H1 (cell line): ENCODE measurements around the gene NBAS. TPM values are rescaled to one million over a fixed set of nuclear protein-coding genes. Genes with fewer than 3 reads are reported as not detected.

Source experiments
- BCL11A ChIP-seq, 2 experiments: IDR thresholded peaks; one replicate each; pipeline ENCODE4 v1.6.1; 2011; ENCODE audit warnings: low read depth in 2 of 2, low read length in 2 of 2, mild to moderate bottlenecking in 2 of 2
- HDAC6 ChIP-seq: IDR thresholded peaks from one replicate; pipeline ENCODE4 v1.7.1; 2012; ENCODE audit warnings: low read depth, mild to moderate bottlenecking, inconsistent platforms, low read length, moderate library complexity
- MAFK ChIP-seq: IDR thresholded peaks from 2 replicates; pipeline ENCODE4 v1.6.1; 2012; ENCODE audit warnings: low read depth, mild to moderate bottlenecking, improper control_type of control experiment, low read length
- polyA plus RNA-seq, 7 experiments: library from polyadenylated mRNA; depleted of rRNA in 3 of 7; stranded (reverse) in 5 of 7; unstranded in 2 of 7; fragments of >200 nt in 5 of 7; fragments of 200-250 nt in 2 of 7; gene quantifications; 1 replicate in 5 of 7; 2 replicates in 1 of 7; 4 replicates in 1 of 7; pipeline versions ENCODE4 v1.2.1 to v1.2.3, GENCODE V29; 2011 to 2013; ENCODE audit warnings: missing spikeins in 2 of 7, mixed read lengths in 2 of 7
- total RNA-seq: library from RNA; stranded (reverse); fragmentation: NEBNext Ultra II Directional; extraction: Animal tissue kit (Norgen Biotek cat#: 25700); gene quantifications from 2 replicates; pipeline ENCODE4 v1.2.1, GENCODE V29; 2021

Gene NBAS
- total and polyA plus RNA-seq, 2 of the 8 experiments (the other 6 are each of a cell fraction or from before 2014, with no cell fraction given), result 19.6 to 34.8 TPM

DNA sequence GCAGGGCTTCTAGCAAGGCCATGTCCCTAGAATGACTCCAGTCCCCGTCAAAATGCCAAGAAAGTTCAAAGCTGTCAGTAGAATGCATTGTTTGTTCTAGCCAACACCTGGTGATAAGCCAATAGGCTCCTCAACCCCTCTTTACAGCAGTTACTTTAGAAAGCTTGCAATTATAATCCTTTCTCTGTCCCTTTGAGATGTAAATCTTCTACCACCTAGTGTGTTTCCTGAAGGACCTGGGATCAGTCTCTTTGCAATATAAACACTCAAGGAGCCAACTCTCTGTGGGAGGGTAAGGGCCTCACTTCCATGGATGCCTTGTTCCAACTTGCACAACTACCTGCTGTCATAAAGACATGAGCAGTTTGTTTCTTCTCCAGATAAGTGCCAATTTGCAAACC, 301.8 kb downstream of the NBAS start (continued):
- TF ChIP-seq BCL11A (IDR thresholded peaks at IDR 0.05; ENCODE audit: low read depth in 2 of 2, low read length in 2 of 2) (no peak), HDAC6 (no peak), MAFK (no peak)
- TF ChIP-seq, all 59 proteins: peak for 13
